GM10248 (cell line): ENCODE data around the gene TTLL6.
A peak's percentile ranks its signal among the peaks of the same experiment; 100 is the strongest.

Experiments used
- CTCF ChIA-PET: fragments of 300-600 bp; sonication (Branson Sonifier 250); formaldehyde crosslinking; extraction: SDS; loops from one replicate; lab custom pipeline; 2021; ENCODE audit warnings: antibody characterized with exemption; lab: Yijun Ruan, JAX
- POLR2A ChIA-PET: fragments of 350-650 bp; sonication (Branson Sonifier 250); formaldehyde crosslinking; extraction: SDS; loops from one replicate; lab custom pipeline; 2020; ENCODE audit warnings: antibody characterized with exemption; lab: Yijun Ruan, JAX
- DNase-seq: peaks from one replicate; pipeline ENCODE4 v3.0.0; 2012; ENCODE audit errors: extremely low spot score
- CTCF ChIP-seq: IDR thresholded peaks from 2 replicates; pipeline ENCODE4 v1.5.1; 2012; ENCODE audit warnings: mild to moderate bottlenecking, low read depth; ENCODE audit errors: extremely low read depth, missing control alignments, control extremely low read depth

TTLL6 gene

DNA sequence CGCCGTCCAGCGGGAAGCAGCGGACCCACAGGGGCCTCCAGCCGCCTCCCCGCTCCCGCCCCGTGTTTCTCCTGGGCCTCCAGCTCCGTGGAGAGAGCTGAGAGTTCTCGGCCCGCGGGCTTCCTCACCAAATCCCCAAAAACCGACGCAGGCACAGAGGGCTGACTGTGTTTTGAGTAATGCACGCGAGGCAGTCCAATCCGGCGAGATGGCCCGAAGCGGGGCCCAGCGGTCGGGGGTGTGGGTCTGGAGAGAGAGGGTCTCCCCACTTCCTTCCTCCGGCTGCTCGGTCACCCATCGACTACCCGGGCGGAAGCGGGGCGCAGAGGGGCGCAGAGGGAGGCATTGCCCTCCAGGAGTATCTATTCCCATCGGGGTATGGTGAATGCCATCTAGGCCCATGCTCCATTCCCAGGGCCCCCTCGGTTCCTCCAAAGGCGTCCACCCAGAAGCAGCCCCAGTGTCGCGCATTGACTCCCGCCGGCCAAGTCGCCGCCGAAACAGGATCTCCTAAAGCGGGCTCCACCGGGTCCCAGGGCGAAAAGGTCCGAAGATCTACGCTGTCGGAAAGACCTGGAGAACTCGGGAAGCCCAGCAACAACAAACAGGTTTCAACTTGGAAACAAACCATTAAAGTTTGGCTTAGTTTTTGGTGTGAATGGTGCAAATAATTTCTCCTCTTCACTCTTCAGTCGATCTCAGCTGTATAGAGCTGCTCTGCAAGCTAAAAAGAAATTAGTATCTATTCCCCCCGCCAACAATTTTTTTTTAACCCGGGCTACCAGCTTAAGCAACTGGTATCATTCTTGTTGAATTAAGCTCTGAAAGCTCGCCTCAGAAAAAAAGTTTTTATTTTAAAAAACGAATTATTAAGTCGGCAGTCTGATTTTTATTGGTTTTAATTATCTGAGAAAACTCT, 69.3 kb downstream of the TTLL6 start:
- ChIA-PET POLR2A (no interaction called here), CTCF (interaction anchor here (4.0 kb wide), 1 partner anchor 23 kb away, joined by 18 read pairs; no protein-coding TSS in a partner anchor)
- DNase-seq = no peak
- no peak for TF ChIP-seq CTCF

GRCh38 chr17:48746916-48747444, 70.0 kb downstream of the TTLL6 start:
- DNase-seq = no peak
- TF ChIP-seq CTCF = no peak
- ChIA-PET CTCF (interaction anchor here (4.0 kb wide), 1 partner anchor 22 kb away, joined by 18 read pairs; no protein-coding TSS in a partner anchor), POLR2A (no interaction called here)

GRCh38 chr17:48745381-48746275, 71.4 kb downstream of the TTLL6 start:
- POLR2A ChIA-PET = no interaction called here
- DNase-seq = no peak
- CTCF ChIA-PET = interaction anchor here (0.6 to 4.2 kb wide), 8 partner anchors 9 to 139 kb away, joined by 3 to 30 read pairs (median 4); no protein-coding TSS in a partner anchor

DNA sequence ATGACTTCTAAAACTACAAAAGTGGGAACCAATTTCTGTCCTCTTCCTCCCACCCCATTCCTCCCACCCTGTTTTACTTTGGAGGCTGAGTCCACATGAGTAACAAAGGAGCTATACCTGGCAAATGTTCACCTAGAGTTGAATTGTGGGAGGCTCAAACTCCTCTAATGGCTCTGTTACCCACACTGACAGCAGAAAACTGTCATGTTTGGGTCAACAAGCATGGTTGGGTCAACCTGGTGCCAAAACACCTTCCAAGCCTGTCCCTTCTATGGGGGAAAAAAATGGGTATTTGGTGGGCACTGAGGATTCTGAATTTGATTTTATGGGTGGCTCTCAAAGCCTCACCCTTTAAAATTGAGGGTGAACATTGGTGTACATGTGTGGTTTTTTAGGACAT, 76.5 kb downstream of the TTLL6 start:
- TF ChIP-seq CTCF = no peak
- no peak for DNase-seq
- CTCF ChIA-PET = no interaction called here
- POLR2A ChIA-PET = interaction anchor here (0.6 kb wide), 1 partner anchor 454 kb away, joined by 5 read pairs; no protein-coding TSS in a partner anchor

More at GRCh38 chr17:48745381-48746275, 71.4 kb downstream of the TTLL6 start:
- no peak for TF ChIP-seq CTCF

GRCh38 chr17:48738803-48739526, 78.1 kb downstream of the TTLL6 start:
- TF ChIP-seq CTCF = no peak
- ChIA-PET POLR2A (no interaction called here), CTCF (interaction anchor here (0.7 to 6.7 kb wide), 6 partner anchors 12 to 293 kb away, joined by 3 to 47 read pairs (median 4); no protein-coding TSS in a partner anchor)
- peak; percentile 26 for DNase-seq
